ENCODE results near the gene CCDC197.

Gene CCDC197

DNA sequence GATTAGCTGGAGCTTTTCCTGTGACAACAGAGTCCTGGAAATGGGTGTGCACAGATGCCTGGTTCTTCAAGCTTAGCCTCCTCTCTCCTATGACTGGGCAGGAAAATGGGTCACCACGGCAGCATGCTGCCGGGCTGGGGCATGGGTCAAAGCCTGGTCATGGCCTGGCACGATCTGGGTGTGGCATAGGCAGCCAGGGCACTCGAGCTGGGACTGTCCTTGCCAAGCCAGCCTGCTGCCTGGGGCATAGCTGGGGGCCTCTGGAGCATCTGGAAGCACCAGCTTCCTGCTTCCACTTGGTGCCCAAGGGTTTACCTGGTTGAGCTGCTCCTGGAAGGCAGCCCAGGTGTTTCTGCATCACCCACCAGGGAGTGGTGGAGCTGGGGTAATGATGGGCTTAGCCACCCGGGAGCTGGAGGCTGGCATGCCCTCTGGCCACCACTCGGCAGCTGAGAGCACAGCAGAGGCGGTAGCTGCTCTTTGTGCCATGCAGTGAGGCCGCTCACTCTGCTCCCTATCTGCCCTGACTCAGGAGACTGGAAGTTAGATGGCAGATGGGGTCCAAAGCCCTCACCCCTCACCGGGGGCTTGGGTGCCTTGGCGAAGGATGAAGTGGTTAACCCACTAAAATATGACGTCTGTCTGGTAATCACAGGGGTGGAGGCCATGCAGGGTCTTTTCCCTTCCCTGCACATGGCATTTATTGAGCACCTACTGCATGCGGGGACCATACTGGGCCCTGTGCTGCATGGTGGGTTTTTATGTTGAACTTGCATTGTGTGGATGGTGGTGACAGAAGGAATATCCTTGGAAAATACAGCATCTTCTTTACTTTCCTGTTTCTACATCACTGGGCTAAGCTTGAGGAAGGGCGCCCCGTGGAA, 30.7 kb downstream of the CCDC197 start:
- DNase-seq (ENCODE audit: low read depth), result no peak
- TF ChIP-seq, protein P1, sequence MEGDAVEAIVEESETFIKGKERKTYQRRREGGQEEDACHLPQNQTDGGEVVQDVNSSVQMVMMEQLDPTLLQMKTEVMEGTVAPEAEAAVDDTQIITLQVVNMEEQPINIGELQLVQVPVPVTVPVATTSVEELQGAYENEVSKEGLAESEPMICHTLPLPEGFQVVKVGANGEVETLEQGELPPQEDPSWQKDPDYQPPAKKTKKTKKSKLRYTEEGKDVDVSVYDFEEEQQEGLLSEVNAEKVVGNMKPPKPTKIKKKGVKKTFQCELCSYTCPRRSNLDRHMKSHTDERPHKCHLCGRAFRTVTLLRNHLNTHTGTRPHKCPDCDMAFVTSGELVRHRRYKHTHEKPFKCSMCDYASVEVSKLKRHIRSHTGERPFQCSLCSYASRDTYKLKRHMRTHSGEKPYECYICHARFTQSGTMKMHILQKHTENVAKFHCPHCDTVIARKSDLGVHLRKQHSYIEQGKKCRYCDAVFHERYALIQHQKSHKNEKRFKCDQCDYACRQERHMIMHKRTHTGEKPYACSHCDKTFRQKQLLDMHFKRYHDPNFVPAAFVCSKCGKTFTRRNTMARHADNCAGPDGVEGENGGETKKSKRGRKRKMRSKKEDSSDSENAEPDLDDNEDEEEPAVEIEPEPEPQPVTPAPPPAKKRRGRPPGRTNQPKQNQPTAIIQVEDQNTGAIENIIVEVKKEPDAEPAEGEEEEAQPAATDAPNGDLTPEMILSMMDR (IDR thresholded peaks at IDR 0.05; ENCODE audit: control insufficient read depth, insufficient read depth, low read depth, low read length, missing control alignments), result no peak
- H3K4me3 ChIP-seq (ENCODE audit: control insufficient read depth, low read depth, low read length), result no peak overlapping the region

DNA sequence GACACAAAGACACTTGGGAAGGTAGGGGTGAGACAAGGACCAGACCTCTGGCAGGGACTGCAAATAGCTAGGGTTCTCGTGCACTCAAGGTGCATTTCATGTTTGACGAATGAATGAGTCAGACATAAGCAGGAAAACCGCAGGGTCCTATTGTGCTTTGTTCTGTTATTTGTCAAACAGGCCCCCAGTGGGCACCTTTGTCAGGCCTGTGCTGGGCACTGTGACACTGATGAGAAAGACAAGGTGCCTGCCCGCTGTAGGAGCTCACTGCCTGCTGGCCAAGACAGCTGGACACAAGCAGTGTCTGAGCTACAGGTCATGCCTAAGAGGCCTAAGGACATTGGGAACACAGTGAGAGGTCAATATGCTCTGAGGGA, 31.3 kb downstream of the CCDC197 start:
- H3K4me3 ChIP-seq (ENCODE audit: control insufficient read depth, low read depth, low read length), result no peak overlapping the region
- DNase-seq (ENCODE audit: low read depth), result no peak
- TF ChIP-seq, protein P1 (IDR thresholded peaks at IDR 0.05; ENCODE audit: control insufficient read depth, insufficient read depth, low read depth, low read length, missing control alignments), result no peak

DNA sequence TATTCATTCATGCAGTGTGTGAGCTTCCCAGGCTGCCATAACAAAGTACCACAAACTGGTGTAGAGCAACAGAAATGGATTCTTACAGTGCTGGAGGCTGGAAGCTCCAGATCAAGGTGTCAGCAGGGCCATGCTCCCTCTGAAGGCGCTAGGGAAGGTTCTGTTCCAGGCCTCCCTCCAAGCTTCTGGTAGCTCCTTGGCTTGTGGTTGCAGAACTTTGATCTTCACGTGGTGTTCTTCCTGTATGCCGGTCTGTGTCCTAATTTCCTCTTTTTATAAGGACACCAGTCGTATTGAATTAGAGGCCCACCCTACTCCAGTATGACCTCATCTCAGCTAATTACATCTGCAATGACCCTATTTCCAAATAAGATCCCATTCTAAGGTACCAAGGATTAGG, 32.2 kb downstream of the CCDC197 start:
- TF ChIP-seq, protein P1 (IDR thresholded peaks at IDR 0.05; ENCODE audit: control insufficient read depth, insufficient read depth, low read depth, low read length, missing control alignments), result no peak
- DNase-seq (ENCODE audit: low read depth), result no peak

DNA sequence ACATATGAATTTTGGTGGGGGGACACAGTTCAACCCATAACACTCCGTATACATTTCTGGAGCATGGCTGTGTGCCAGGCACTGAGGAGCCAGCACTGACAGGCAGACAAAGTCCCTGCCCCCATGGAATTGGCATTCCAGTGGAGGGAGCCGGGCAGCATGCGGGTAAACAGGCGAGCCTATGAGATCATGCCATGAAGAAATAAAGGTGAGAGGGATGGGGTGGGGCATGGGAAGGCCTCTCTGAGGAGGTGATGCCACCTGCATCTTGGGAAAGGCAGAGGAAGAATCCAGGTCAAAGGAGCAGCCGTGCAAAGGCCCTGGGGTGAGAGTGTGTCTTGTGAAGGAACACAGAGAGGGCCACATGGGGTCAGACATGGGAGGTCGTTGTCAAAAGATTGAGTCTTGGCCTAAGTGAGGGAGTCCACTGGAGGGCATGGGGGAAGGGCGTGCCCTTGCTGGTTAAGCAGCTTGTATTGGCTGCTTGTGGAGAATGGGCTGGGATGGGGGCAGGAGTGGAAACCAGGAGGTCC, 32.6 kb downstream of the CCDC197 start:
- no peak for DNase-seq (ENCODE audit: low read depth)
- no peak overlapping the region for H3K4me3 ChIP-seq (ENCODE audit: control insufficient read depth, low read depth, low read length)

More for the DNA sequence above, 32.2 kb downstream of the CCDC197 start:
- no peak overlapping the region for H3K4me3 ChIP-seq (ENCODE audit: control insufficient read depth, low read depth, low read length)

DNA sequence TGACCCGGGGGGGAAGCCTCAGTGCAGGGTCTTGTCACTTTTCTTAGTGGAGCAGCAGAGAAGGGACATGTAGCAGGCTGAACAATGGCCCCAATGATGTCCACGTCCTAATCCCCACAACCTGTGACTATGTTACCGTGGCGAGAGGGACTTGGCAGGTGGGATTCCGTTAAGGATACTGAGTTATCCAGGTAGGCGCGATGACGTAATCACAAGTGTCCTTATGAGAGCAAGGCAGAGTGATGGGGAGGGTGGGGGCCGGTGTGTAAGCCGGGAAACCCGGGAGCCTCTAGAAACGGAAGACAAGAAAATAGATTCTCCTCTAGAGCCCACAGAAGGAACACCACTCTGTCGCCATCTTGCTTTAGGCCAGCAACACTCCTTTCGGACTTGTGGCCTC, 33.5 kb downstream of the CCDC197 start:
- TF ChIP-seq, protein P1 (IDR thresholded peaks at IDR 0.05; ENCODE audit: control insufficient read depth, insufficient read depth, low read depth, low read length, missing control alignments), result no peak
- DNase-seq (ENCODE audit: low read depth), result no peak
- no peak overlapping the region for H3K4me3 ChIP-seq (ENCODE audit: control insufficient read depth, low read depth, low read length)

More for the DNA sequence above, 32.6 kb downstream of the CCDC197 start:
- TF ChIP-seq, protein P1 (IDR thresholded peaks at IDR 0.05; ENCODE audit: control insufficient read depth, insufficient read depth, low read depth, low read length, missing control alignments), result no peak

DNA sequence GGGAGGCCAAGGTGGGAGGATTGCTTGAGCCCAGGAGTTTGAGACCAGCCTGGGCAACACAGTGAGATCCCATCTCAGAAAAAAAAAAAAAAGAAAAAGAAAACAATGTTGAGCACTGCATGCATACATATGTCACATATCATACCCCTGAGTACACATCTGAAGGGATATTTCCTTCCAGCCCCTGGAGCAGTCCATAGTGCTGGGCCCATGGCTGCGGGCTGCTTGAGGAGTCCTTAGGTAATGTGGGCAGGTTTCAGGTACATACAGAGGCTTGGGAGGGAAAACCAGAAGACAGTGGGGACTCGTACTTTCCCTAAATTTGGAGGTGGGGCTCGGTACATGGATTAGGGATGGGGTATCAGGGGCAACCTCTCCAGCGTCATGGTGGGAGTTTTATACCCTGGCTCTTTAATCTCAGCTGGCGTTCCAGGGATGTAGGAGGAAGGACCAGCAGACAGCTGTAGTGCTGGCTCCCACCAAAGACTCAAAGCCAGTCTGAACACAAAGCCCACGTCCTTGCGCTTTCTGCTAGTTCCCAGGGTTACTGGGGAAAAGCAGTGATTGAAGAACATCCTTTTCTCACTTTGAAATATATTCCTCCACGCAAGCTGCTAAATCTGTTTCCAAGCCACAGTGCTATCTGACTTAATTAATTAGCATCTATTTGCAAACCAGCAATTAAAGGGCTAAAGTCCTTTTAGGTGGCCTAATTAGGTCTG, 34.2 kb downstream of the CCDC197 start:
- TF ChIP-seq, protein P1 (IDR thresholded peaks at IDR 0.05; ENCODE audit: control insufficient read depth, insufficient read depth, low read depth, low read length, missing control alignments), result no peak
- no peak for DNase-seq (ENCODE audit: low read depth)
- no peak overlapping the region for H3K4me3 ChIP-seq (ENCODE audit: control insufficient read depth, low read depth, low read length)
